Spinal cord (tissue), 10 donors: ENCODE results near the gene NOP16. TPM values are rescaled to one million over a fixed set of nuclear protein-coding genes. Genes with fewer than 3 reads are reported as not detected.

Experiments used
- DNase-seq, 6 donors: peaks; one replicate each; pipeline versions ENCODE4 v3.0.0 to v3.0.0-alpha.2; 2013 to 2015; ENCODE audit warnings: low spot score in 6 of 6, low read depth in 4 of 6
- H3K27ac ChIP-seq: one replicate; pipeline ENCODE4 v1.5.1; 2013; ENCODE audit warnings: low read depth, low read length, control low read depth
- H3K27me3 ChIP-seq: one replicate; pipeline ENCODE4 v1.6.1; 2013; ENCODE audit warnings: low read length; ENCODE audit not compliant: control insufficient read depth, insufficient read depth
- H3K36me3 ChIP-seq: one replicate; pipeline ENCODE4 v1.6.1; 2013; ENCODE audit warnings: low read length; ENCODE audit not compliant: control insufficient read depth, insufficient read depth
- H3K4me1 ChIP-seq: one replicate; pipeline ENCODE4 v1.6.1; 2013; ENCODE audit warnings: low read length; ENCODE audit not compliant: control insufficient read depth, insufficient read depth
- H3K4me3 ChIP-seq: one replicate; pipeline ENCODE4 v1.5.1; 2013; ENCODE audit warnings: low read depth, low read length, control low read depth
- H3K9me3 ChIP-seq: one replicate; pipeline ENCODE4 v1.6.1; 2013; ENCODE audit warnings: low read length; ENCODE audit not compliant: control insufficient read depth, insufficient read depth
- WGBS: methylation state at CpG from one replicate; pipeline ENCODE4 v1.1.5; 2013; ENCODE audit warnings: missing lambda C conversion rate; ENCODE audit not compliant: insufficient coverage; 5-methylcytosine and 5-hydroxymethylcytosine counted together
- polyA plus RNA-seq, 2 donors: library from polyadenylated mRNA; unstranded; fragments of 120-200 nt; gene quantifications; one replicate each; pipeline ENCODE4 v1.2.1, GENCODE V29; 2013; ENCODE audit not compliant: insufficient read length in 2 of 2
- total RNA-seq, 2 donors: library from RNA; depleted of rRNA in 1 of 2; stranded (reverse); fragments of 120-200 nt in 1 of 2; fragments of >200 nt in 1 of 2; gene quantifications; one replicate each; pipeline versions ENCODE4 v1.2.3 to v1.2.4, GENCODE V29; 2013 to 2014
- donor health status: healthy.

Gene NOP16
- total and polyA plus RNA-seq, 4 donors = 5.2 to 35.8 (median 21.3) TPM

DNA sequence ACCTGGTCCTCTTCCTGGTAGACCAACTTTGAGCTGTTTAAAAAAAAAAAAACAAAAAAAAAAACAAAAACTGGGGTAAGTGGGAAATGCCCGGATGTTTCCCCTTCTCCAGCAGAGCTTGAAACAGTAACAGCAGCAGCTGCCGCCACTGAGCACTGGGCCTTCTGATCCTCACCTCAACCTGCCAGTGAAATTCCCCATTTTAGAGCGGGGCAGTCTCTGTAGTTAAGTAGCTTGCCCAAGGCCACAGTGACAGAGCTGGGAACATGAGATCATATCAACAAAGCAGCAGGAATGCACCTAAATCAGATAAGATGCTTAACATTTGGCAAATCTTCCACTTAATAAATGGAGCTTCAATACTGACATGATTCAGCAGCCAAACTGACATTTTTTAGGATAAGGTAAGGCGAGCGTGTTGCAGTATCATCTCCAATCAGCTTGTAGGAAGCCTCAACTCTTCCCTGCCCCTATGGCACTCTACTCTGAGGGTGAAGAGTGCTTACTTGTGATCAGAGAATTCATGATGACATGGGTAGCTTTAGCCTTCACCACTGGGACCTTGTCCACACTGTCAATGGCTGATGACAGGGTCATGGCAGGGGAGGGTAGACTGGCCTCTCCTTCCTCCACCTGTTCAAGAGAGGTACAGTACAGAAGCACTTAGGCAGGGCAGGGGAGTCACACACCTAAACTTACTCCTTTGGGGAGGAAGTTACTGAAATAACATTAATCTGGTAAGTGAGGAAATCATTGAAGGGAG lies 36.1 kb downstream of the NOP16 start:
- no peak overlapping the region for H3K27ac ChIP-seq
- WGBS = 89% methylated on average over 3 of the region's 5 CpGs

GRCh38 chr5:176350416-176350815 lies 38.0 kb downstream of the NOP16 start:
- no peaks in the 10 kb centered on the region for H3K27me3 ChIP-seq
- no peak overlapping the region for H3K27ac ChIP-seq
- H3K4me1 ChIP-seq = no peaks in the 10 kb centered on the region
- DNase-seq = no peak
- H3K36me3 ChIP-seq = peaks cover 63% of the 10 kb centered on the region
- H3K4me3 ChIP-seq = no peak overlapping the region
- WGBS = 100% methylated on average over 2 of the region's 8 CpGs
- no peaks in the 10 kb centered on the region for H3K9me3 ChIP-seq

More for the DNA sequence above, 36.1 kb downstream of the NOP16 start:
- no peaks in the 10 kb centered on the region for H3K4me1 ChIP-seq
- H3K27me3 ChIP-seq = no peaks in the 10 kb centered on the region
- H3K9me3 ChIP-seq = no peaks in the 10 kb centered on the region
- peaks cover 62% of the 10 kb centered on the region for H3K36me3 ChIP-seq
- no peak overlapping the region for H3K4me3 ChIP-seq
- no peak for DNase-seq

- no peak for DNase-seq
- H3K36me3 ChIP-seq = peaks cover 30% of the 10 kb centered on the region
- no CpG with 5 or more reads among the region's 2 CpGs for WGBS
- H3K4me3 ChIP-seq = no peak overlapping the region
- no peaks in the 10 kb centered on the region for H3K9me3 ChIP-seq
- no peak overlapping the region for H3K27ac ChIP-seq
- no peaks in the 10 kb centered on the region for H3K27me3 ChIP-seq
- no peaks in the 10 kb centered on the region for H3K4me1 ChIP-seq
These were observed 45.5 kb downstream of the NOP16 start for GRCh38 chr5:176342766-176343458.

DNA sequence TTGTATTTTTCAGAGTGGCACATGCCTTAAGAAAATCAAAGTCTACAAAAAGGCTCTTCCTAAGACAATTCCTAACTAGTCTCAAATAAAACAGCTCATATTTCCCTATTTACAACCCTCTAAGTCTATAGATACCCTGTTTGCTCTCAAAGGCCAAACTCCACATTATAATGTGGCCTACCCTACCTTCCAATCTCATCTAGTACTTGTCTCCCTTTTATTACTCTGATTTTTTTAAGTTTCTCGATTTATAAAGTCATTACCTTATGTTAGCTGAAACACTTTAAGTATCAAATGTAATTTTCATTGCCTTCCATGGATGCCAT lies 46.3 kb downstream of the NOP16 start:
- WGBS = no CpG with 5 or more reads among the region's 1 CpG
- Histone ChIP-seq H3K27me3 (no peaks in the 10 kb centered on the region), H3K36me3 (peaks cover 22% of the 10 kb centered on the region), H3K4me1 (no peaks in the 10 kb centered on the region), H3K27ac (no peak overlapping the region), H3K4me3 (no peak overlapping the region), H3K9me3 (no peaks in the 10 kb centered on the region)
- DNase-seq = no peak

GRCh38 chr5:176341325-176342157 lies 46.9 kb downstream of the NOP16 start:
- WGBS = 94% methylated on average over 2 of the region's 2 CpGs
- H3K27me3 ChIP-seq = no peaks in the 10 kb centered on the region
- H3K36me3 ChIP-seq = peaks cover 16% of the 10 kb centered on the region
- H3K27ac ChIP-seq = no peak overlapping the region
- H3K4me3 ChIP-seq = no peak overlapping the region
- H3K4me1 ChIP-seq = no peaks in the 10 kb centered on the region
- no peaks in the 10 kb centered on the region for H3K9me3 ChIP-seq
- DNase-seq = no peak

GRCh38 chr5:176339304-176339703 lies 49.1 kb downstream of the NOP16 start:
- WGBS = no CpG with 5 or more reads among the region's 5 CpGs
- no peaks in the 10 kb centered on the region for H3K9me3 ChIP-seq
- no peak overlapping the region for H3K27ac ChIP-seq
- no peaks in the 10 kb centered on the region for H3K27me3 ChIP-seq
- H3K4me3 ChIP-seq = no peak overlapping the region
- DNase-seq = no peak
- H3K4me1 ChIP-seq = no peaks in the 10 kb centered on the region
- H3K36me3 ChIP-seq = peaks cover 12% of the 10 kb centered on the region

DNA sequence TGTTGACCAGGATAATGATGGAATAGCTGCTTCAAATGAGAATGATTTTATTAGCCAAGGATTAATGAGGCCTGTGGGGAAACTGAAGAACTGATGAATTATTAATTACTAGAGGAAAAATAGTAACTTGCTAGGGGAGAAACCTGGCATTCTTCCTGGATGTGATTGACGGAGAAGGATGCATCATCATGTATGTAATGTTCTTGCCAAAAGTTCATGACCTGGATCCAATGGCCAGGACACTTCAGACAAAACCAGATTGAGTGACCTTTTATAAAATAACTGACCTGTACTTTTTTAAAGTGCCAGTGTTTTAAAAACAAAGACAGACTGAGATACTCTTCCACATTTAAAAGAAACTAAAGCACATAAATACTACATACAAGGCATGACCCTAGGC lies 50.5 kb downstream of the NOP16 start:
- Histone ChIP-seq H3K4me1 (no peaks in the 10 kb centered on the region), H3K27me3 (no peaks in the 10 kb centered on the region), H3K36me3 (peaks cover 8% of the 10 kb centered on the region), H3K9me3 (no peaks in the 10 kb centered on the region), H3K27ac (no peak overlapping the region), H3K4me3 (no peak overlapping the region)
- 83% methylated on average over 1 of the region's 1 CpG for WGBS
- DNase-seq = no peak

- Histone ChIP-seq H3K9me3 (no peaks in the 10 kb centered on the region), H3K4me3 (no peak overlapping the region), H3K36me3 (peaks cover 4% of the 10 kb centered on the region), H3K4me1 (no peaks in the 10 kb centered on the region), H3K27me3 (no peaks in the 10 kb centered on the region), H3K27ac (no peak overlapping the region)
- no peak for DNase-seq
These were observed 54.2 kb downstream of the NOP16 start for GRCh38 chr5:176334031-176334770.
